Measurements from ENCODE around the gene PHYHIPL.

DNA sequence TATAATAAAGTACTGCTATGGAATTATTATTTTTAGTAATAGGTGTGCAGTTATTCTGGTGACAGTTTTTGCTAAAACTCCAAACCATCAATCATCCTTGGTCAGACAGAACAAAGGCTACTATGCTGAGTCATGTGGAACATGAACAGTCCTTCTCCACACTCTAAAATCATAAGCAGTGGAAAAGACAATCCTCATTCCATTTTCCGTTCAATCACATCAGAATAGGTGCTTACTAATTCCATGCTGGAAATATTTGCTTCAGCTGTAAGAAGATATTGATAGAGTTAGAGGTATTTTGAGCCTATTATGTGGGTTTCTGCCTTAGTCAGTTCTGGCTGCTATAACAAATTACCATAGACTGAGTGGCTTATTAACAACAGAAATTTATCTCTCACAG is 103.0 kb downstream of the PHYHIPL start:
- TF ChIP-seq, protein P1, sequence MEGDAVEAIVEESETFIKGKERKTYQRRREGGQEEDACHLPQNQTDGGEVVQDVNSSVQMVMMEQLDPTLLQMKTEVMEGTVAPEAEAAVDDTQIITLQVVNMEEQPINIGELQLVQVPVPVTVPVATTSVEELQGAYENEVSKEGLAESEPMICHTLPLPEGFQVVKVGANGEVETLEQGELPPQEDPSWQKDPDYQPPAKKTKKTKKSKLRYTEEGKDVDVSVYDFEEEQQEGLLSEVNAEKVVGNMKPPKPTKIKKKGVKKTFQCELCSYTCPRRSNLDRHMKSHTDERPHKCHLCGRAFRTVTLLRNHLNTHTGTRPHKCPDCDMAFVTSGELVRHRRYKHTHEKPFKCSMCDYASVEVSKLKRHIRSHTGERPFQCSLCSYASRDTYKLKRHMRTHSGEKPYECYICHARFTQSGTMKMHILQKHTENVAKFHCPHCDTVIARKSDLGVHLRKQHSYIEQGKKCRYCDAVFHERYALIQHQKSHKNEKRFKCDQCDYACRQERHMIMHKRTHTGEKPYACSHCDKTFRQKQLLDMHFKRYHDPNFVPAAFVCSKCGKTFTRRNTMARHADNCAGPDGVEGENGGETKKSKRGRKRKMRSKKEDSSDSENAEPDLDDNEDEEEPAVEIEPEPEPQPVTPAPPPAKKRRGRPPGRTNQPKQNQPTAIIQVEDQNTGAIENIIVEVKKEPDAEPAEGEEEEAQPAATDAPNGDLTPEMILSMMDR (IDR thresholded peaks at IDR 0.05): no peak
- TF ChIP-seq POLR2AphosphoS5 (IDR thresholded peaks at IDR 0.05) (no peak), POLR2A (IDR thresholded peaks at IDR 0.05) (no peak)
